ENCODE measurements around the gene ACVRL1.
"Not testable (repeated sequence)": the region's sequence is repeated elsewhere in the genome, so short reads cannot be mapped to it uniquely, and the experiment has no call there.

Gene ACVRL1

GRCh38 chr12:51874486-51874885 lies 32.8 kb upstream of the ACVRL1 start:
- DNase-seq: no peak

- DNase-seq: no peak
Measured at GRCh38 chr12:51879102-51879501, 28.2 kb upstream of the ACVRL1 start.

GRCh38 chr12:51883295-51883694 lies 24.0 kb upstream of the ACVRL1 start:
- no peak for DNase-seq

- DNase-seq: no peak
Measured at GRCh38 chr12:51883998-51884675, 23.2 kb upstream of the ACVRL1 start.

- DNase-seq: no peak
Measured at GRCh38 chr12:51884676-51885229, 22.6 kb upstream of the ACVRL1 start.

GRCh38 chr12:51885294-51886020 lies 21.8 kb upstream of the ACVRL1 start:
- DNase-seq: not testable (repeated sequence)

GRCh38 chr12:51886021-51886710 lies 21.1 kb upstream of the ACVRL1 start:
- peak; percentile 95 for DNase-seq

GRCh38 chr12:51887476-51888315 lies 19.6 kb upstream of the ACVRL1 start, which contains the start of gene ANKRD33:
Gene ANKRD33, plus strand, starts transcription at chr12:51888103. Its CDS starts 84 bp downstream, at chr12:51888187.
- peak; percentile 35 for DNase-seq

GRCh38 chr12:51888316-51889215 lies 18.7 kb upstream of the ACVRL1 start:
- no peak for DNase-seq

- no peak for DNase-seq
Measured at GRCh38 chr12:51889216-51890132, 17.8 kb upstream of the ACVRL1 start.

GRCh38 chr12:51890133-51890464 lies 17.2 kb upstream of the ACVRL1 start:
- no peak for DNase-seq

GRCh38 chr12:51890511-51891171 lies 16.7 kb upstream of the ACVRL1 start:
- no peak for DNase-seq

GRCh38 chr12:51891843-51892242 lies 15.5 kb upstream of the ACVRL1 start:
- no peak for DNase-seq

- DNase-seq: no peak
Measured at GRCh38 chr12:51893786-51894185, 13.5 kb upstream of the ACVRL1 start.

- no peak for DNase-seq
Measured at GRCh38 chr12:51895378-51896135, 11.7 kb upstream of the ACVRL1 start.

GRCh38 chr12:51896236-51896635 lies 11.1 kb upstream of the ACVRL1 start:
- no peak for DNase-seq

- no peak for DNase-seq
Measured at GRCh38 chr12:51897181-51897580, 10.1 kb upstream of the ACVRL1 start.

- DNase-seq: no peak
Measured at GRCh38 chr12:51898506-51898905, 8.8 kb upstream of the ACVRL1 start.

GRCh38 chr12:51898937-51899336 lies 8.4 kb upstream of the ACVRL1 start:
- DNase-seq: peak; percentile 85
